Measurements from ENCODE around the gene MYH7B.

MYH7B gene

DNA sequence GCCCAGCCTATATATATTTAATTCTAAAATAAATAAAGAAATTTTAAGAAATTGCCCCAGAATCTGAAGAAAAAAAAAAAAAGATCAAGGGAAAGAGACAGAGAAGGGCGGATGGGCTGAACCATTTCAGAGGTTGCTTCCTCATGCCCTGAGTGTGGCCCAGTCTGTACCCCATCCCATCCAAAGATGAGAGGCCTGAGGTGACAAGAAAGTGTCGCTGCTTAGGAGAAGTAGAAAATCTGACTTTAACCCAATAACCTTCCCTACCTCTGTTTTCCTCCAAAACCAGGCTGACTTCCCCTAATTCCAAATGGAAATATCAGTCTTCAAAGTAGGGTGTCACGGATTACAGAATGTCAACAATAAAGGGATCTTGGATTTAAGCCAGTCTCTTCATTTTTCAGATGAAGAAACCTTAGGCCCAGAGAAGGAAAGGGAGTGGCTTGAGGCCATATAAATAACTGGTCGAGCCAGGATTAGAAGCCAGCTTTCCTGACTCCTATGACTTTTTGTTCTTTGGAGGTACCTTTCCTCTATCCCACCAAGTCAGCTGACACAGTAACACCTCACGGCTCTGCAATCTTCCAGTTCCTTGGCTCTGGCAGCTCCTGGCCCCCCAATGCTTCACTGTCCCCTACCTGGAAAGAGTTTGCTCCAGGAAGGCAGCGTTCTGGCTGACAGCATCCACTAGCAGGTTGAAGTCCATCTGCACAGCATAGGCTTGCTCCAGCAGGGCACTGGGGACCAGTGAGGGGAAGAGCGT lies 10.2 kb upstream of the MYH7B start:
- DNase-seq: no peak

DNA sequence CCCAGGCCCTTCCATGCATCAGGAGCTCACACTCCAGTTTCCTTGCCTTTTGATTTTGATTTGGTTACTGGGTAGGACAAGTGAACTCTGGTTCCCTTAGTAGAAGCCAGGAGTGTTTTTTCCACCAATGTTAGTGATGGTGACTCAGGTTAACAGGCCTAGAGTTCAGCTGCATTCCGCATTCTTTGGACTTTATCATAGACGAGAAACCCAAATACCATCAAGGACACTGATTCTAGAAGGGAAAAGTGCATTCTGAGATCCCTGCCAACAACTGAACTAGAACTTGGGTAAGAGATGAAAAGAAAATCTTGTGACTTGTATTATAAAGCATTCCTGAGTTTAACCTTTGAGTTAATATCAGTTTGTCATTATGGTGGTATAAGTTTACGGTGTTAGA lies 9.0 kb upstream of the MYH7B start:
- no peak for DNase-seq

DNA sequence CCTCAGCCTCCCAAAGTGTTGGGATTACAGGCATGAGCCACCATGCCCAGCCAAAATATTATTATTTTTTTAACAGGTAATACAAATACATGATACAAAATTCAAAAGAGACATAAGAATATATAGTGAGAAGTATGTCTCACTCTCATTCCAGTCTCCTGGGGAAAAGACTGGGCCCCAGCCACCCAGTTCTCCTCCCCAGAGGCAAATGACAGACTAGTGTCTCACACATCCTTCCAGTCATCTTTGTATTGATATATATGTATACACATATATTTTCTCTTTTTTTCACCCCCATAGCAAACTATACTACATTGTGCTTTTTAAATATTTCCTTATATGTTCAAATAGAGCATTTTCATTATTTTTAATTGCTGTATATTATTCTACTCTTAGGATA lies 8.3 kb upstream of the MYH7B start:
- DNase-seq: no peak

DNA sequence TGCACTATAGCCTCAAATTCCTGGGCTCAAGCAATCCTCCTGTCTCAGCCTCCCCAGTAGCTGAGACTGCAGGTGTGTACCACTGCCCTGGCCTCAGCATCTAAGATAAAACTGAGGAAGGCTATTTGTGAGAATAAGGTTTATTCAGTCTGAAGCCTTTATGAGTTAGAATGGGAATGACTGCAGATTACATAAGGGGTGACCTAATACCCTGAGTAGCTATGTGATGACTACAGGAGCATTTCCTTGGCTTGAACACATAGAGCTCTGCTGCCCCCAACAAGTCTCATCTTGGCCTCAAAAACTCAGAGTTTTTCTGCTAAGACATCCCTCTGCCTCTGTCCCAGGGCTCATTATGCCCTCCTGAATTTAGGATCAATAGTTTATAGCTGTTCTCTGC lies 7.6 kb upstream of the MYH7B start:
- no peak for DNase-seq

DNA sequence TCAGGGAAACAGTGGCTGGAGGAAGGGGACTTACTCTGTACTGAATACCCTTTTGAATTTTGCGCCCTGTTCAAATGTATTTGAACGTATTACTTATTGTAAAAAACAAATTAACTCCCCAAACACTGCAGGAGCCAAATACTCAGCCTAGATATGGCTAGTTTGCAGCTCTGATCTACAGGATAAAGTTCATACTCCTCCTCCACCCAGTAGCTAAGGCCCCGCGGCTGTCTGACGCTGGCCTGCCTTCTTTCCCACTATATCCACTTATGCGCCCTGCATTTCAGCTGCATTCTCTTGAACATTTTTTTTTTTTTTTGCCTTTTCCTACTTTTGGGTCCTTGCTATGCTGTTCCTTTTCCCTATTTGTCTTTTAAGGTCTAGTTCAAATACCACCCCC lies 6.5 kb upstream of the MYH7B start:
- no peak for DNase-seq

DNA sequence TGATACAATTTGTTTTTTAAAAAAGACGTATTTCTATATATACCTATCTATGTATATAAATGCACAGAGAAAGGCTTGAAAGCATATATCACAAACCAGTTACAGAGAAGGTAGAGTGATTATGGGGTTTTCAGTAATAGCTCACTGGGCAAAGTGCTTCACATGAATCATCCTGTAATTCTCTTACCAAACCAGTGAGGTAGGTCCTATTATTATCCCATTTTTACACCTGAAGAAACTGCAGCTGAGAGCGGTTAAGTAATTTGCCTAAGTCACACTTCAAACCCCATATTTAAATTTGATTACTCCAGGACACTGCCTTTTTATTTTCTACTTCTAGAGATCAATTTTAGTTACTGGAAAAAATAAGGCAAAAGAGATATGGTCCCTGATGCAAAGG lies 4.4 kb upstream of the MYH7B start:
- DNase-seq: no peak

DNA sequence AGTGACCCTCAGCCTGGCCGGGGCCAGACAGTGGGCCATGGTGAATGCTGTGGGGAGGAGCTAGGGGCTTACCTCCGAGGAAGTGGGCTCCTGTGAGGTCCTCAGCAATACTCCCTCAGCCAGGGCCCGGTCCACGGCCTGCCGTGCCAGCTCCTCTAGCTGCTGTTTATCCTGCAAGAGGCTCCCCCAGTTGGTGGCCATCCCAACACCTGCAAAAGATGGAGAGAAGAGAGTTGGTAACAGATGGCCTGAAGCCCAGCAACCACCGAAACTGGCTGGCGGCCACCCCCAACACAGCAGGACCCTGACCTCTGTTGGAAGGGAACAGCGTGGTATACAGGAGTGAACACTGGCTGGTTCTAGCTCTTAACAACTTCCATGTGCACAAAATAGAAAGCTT lies 4.0 kb upstream of the MYH7B start:
- DNase-seq: no peak

DNA sequence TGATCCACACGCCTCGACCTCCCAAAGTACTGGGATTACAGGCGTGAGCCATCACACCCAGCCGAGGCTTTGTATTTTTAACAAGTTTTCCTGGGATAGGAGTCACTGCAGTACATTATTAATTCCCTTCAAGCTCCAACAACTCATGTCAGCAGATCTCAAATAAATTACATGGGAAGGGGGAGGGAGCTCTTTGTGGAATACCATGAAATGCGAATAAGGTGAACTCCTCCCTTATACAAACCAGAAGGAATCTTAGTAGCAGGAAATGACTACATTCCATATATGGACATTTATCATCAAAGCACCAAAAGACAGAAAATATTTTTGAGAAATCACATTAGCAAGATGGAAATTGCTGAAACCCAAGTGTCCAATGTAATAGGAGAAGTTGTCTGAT lies 3.0 kb upstream of the MYH7B start:
- DNase-seq: no peak

DNA sequence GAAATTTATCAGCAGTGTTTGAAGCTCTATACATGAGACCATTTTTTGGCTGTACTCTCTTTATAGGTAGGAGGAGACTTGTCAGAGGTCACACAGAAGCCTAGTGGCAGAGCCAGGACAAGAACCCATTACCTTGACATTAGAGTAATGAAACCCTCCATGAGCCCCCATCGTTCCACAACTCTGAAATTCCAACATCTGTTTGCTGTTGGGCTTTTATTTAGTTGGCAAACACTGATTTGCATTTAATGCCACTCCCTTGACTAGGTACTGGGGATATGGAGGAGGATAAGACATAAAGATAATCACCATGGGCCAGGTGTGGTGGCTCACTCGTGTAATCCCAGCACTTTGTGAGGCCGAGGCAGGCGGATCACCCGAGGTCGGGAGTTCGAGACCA lies 1.7 kb upstream of the MYH7B start:
- no peak for DNase-seq

DNA sequence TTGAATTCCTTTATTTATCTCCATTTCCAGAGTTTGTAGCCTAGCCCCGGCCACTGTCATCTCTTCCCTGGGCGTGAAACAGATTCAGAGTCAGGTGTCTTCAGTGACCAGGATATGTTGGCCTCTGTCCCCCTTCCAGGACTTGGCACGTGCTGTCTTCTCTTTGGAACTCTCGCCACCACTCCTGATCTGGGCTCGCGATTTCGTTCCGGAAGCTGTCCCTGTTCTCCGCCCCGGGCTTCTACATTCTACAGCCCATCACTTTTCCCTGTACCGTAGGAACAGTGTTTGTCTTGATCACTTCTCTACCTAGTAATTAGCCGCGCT lies 801 bp upstream of the MYH7B start:
- peak; percentile 49 to 72 for DNase-seq

DNA sequence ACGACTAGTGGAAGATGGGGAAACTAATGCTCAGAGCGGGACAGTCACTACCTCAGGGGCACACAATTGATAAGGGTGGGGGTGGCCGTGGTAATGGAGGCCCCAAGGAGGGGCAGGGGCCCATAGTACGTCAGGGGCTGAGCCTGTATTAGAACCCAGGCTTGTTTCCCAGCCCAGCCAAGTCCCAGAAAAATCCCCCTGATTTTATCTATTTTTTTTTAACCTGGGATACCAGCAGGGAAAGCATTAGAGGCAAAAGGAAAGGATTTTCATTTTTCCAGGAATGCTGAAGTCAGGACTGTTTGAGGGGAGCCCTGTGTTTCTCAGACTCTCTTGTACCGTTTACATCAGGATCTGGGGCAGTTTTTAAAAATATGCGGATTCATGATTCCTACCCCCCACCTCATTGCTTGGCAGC lies 382 bp downstream of the MYH7B start:
- no peak for DNase-seq

DNA sequence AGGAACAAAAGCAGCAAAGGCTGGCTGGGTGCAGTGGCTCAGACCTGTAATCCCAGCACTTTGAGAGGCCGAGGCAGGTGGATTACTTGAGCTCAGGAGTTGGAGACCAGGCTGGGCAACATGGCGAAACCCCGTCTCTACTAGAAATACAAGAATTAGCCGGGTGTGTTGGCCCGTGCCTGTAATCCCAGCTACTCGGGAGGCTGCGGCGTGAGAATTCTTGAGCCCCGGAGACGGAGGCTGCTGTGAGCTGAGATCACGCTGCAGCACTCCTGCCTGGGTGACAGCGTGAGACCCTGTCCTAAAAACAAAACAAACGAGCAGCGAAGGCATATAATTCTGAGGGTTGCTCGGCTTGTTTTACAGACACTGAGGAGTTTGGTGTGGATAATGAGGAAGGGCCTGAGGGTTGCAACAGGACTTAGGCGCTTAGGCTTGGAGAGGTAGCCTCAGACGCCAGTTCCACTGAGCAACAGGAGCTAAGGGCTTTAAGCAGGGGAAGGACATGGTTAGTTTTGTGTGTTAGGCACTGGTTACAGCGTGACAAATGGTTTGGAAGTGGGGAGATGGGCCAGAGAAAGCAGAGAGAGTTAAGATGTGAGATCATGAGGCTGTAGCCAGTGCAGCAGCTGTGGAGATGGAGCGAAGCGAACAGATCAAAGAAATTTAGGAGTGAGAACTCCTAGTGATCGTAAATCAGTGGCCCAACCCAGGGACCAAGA lies 1.2 kb downstream of the MYH7B start:
- DNase-seq: no peak

DNA sequence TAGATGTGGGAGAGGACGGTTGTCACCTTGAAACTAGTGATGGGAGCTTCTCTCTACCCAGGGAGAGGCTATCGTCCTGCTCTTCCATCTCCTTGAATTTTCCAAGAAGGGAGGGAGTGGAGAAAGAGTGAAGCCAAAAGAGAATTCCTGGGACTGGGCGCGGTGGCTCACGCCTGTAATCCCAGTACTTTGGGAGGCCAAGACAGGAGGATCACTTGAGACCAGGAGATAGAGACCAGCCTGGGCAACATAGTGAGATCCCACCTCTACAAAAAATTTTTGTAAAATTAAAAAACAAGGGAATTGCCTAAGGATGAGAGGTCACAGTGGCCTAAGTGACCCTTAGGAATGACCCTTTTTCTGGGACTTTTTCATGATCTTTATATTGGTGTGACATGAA lies 8.8 kb downstream of the MYH7B start:
- no peak for DNase-seq

DNA sequence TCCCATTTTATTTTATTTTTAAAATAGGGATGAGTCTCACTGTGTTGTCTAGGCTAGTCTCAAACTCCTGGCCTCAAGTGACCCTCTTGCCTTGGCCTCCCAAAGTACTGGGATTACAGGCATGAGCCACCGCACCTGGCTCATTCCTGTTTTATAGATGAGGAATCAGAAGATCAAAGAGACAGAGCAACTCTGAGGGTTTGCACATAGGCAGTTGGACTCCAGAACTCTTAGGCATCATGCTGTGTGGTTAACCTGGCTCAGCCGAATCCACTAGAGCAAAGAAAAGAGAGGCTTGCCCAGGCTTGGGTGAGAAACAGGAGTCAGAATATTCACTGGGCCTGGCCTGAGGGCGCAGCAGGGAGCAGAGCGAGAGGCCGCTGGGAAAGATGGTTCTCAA lies 9.4 kb downstream of the MYH7B start:
- no peak for DNase-seq

DNA sequence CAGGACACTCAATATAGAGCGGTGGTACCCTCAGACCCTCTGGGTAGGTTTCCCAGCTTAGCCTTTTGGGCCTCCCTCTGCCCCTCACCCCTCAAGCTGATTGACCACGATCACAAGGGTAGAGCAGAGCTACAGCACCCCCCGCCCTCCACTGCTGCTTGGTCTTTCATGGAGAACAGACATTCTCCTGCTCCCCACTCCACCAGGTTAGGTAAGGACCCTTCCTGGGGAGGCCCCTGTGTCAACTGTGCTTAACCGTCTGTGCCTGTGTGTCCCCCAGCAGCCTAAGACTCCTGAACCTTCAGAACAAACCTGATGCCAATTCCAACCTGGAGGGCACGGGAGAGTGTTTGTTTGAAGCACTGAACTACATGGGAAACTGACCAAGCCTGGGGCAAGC lies 11.8 kb downstream of the MYH7B start:
- no peak for DNase-seq

DNA sequence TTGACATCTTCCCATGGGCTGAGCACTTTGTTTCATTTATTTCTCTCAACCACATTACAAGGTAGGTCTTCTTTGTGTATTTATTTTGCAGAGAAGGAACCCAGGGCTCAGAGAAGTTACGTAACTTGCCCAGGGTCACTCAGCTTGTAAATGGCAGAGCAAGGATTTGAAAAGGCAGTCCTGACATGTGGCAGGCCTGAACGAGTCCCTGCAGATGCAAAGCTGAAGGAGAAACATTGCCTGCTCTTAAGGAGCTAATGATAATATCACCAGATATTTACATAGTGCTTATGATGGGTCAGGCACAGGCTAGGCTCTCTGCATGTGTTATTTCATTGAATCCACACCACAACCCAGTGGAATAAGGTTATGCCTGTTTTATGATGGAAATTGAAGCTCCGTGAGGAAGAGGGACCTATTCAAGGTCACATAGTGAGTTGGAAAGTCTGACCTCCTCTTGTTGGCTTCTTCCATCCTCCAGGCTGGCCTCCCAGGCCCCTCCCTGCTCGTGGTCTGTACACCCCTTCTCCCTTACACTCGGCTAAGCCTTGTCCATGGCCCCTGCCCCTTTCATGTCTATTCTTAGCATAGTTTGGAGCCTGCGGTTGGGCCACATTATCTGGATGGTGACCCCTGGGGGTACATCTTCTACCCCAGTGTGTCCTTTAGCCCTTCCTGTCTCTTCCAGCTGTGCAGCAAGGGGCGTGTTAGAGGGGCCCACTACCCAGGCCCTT lies 12.5 kb downstream of the MYH7B start:
- DNase-seq: no peak

DNA sequence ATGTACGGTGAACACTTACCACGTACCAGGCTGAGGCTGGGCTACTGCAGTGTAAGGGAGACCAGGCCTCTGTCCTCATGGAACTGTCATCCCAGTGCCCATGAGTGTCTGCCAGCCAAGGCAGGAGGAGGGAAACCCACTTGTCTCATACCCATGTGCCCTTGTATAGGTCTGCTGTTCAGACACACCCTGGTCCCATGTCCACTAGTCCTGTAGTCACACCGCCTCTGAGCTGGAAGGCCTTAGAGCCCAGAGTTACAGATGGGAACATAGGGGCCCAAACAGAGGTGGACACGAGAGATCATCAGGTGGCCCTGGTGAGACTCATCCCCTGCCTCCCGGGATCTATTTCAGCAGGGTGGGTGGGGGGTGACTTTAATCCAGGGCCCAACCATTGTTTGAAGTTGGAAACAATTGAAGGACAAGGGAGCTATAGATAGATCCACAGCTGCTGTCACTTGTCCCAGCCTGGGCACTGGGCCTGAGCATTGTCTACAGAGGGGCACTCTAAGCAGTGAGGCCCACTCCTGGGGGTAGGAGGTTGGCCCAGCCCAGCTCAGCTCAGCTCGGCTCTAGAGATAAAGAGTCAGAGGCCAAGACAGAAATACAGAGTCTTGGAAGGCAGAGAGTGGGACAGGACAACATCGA lies 14.6 kb downstream of the MYH7B start:
- no peak for DNase-seq

DNA sequence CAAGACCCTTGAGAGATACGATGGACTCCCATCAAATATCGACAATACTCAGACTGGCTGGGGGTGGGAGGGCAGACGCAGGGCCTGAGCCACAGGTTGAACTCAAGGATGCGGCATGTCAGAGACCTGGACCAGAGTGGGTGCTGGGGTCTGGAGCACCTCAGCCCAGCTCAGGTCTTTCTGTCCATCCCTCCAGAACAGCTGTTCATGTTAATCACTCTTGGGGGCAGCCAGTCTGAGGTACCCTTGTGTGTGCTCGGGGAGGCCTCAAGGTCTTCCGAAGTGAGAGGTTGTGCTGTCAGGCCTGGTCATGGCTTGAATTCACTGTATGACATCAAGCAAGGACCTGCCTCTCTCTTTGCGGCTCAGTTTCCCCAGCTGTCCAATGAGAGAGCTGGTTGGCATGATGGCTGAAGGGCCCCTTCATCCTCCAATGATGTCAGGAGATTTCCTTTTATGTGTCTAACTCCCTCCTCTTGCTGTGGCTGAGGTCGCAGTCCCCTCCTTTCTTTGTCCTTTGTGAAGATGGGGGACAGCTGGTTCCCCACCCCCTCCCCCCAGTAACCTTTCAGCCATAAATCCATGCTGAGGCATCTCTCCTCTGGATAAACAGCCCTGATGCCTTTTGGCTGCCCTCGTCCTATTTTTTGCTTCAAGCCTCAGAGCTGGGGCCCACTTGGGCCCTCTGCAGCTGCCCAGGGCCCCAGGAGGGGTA lies 15.3 kb downstream of the MYH7B start:
- no peak for DNase-seq

DNA sequence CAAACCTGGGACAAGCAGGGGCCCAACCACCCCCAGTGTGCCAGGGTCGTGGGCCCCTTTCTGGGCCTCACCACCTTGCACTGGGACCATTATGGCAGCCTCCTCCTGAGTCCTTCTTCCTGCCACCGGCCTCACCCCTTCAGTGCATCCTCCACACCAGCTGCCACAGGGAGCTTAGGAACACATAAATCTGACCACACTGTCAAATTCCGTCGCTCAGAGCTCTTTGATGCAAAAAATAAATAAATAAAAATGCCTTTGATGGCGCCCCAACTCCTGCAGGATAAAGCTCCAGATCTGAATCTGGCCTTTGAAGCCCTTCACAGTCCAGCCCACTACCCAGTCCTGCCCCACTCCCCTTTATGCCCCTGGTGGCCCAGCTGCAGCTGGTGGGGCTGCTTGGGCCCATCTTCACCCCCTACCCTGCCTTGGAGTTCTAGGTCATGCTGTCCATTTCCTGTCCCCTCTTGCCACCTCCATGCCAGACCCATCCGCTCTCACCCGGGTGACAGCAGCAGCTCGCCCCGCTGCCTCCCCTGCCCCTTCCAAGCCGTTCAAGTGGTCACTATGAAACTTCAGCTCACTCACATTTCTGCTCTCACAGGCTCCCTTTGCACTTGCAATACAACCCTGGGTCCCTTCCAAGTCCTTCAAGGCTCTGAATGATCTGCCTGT lies 16.0 kb downstream of the MYH7B start:
- no peak for DNase-seq

DNA sequence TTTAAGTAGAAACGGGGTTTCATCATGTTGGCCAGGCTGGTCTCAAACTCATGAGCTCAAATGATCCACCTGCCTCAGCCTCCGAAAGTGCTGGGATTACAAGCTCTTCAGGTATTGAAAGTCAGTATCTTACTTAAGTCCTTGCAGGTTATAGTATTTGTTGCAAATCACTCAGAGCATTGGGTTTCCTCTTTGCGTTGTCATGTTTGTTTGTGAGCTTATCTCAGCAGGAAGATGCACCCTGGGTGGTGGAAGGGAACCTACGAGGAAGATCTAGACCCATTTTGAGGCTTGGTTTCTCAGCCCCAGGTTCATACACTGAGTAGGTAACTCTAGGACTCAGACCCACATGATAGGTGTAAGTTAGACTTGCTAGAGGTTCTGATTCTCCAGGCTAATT lies 18.6 kb downstream of the MYH7B start:
- DNase-seq: no peak

DNA sequence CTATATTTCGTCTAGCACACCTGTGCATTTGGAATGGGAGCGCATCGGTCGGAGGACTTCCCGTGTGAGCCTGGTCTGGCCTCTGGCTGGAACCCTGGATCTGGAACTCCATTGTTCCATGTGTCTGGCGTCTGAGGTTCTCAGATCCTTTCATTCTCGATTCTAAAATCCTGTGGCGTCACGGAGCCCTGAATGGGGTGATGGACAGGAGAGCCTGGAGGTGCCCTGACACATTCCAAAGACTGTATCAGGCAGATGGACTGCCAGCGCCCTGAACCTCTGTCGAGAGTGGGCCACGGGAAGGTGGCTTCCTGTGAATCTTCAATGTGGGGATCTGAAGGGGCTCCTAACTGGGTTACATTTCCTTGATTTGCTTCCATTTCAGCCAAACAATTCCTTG lies 20.6 kb downstream of the MYH7B start:
- DNase-seq: no peak

DNA sequence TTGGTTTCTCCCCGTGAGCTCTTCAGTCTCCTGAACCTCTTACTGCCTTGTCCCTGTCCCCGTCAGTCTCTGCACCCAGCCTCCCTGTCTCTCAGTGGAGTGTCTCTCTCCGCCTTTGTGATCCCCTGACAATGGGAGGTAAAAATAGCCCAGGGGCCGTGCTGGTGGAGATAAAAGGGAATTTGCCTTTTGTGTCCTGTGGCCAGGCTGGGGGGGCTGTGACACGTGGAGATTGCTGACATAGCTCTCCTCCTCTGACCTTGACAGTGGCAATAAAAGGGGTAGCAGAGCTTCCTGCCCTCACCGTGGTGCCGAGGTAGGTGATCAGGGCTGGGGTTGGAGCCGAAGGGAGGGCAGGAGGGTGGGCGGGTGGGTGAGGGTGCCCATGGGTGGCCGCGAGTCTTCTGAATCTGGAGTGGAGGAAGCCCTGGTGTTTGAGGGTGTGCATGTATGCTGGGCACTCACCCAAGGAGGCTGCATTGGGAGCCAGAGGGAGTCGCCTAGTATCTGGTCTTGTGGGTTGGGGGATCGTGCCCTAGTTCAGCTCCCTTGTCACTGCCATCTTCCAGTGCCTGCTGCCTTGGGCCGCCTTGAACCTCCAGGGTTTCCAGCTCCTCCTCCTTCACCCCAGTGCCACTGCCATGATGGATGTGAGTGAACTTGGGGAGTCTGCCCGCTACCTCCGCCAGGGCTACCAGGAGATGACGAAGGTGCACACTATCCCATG lies 21.9 kb downstream of the MYH7B start:
- DNase-seq: no peak

All from Kasumi-1 (cell line).